DND-41 (cell line): ENCODE results near the gene SLC30A2.

Experiments used
- ATAC-seq: fragments of 200-7000 bp; cut with Tn5 transposase; 3 replicates; pipeline ENCODE4 v1.9.1; 2021; ENCODE audit warnings: low read depth; ENCODE audit not compliant: insufficient read depth
- DNase-seq: peaks from one replicate; pipeline ENCODE4 v3.0.0-alpha.2; 2020
- H2AFZ ChIP-seq: 2 replicates; pipeline ENCODE4 v1.6.0; 2012; ENCODE audit warnings: low read depth, low read length
- H3K27ac ChIP-seq: 2 replicates; pipeline ENCODE4 v1.5.1; 2012; ENCODE audit warnings: low read length, inconsistent platforms
- H3K27me3 ChIP-seq: fragments of 200-600 bp; sonication (generic); 2 replicates; pipeline ENCODE4 v1.6.0; 2012; ENCODE audit warnings: low read length, mild to moderate bottlenecking, inconsistent platforms; ENCODE audit not compliant: insufficient read depth, poor library complexity
- H3K36me3 ChIP-seq: 2 replicates; pipeline ENCODE4 v1.5.1; 2012; ENCODE audit warnings: low read length, inconsistent platforms; ENCODE audit not compliant: insufficient read depth
- H3K4me1 ChIP-seq: 2 replicates; pipeline ENCODE4 v1.5.1; 2012; ENCODE audit warnings: mild to moderate bottlenecking, low read length; ENCODE audit not compliant: insufficient read depth
- H3K4me2 ChIP-seq: 2 replicates; pipeline ENCODE4 v1.6.0; 2012; ENCODE audit warnings: mild to moderate bottlenecking, moderate library complexity, low read length, inconsistent platforms; ENCODE audit not compliant: insufficient read depth
- H3K4me3 ChIP-seq, 2 experiments: fragments of 200-600 bp in 1 of 2; shearing (Covaris generic) in 1 of 2; 2 replicates each; pipeline ENCODE4 v1.5.1; 2012 to 2016; ENCODE audit warnings: inconsistent platforms in 2 of 2, low read length in 2 of 2, mild to moderate bottlenecking in 2 of 2, low read depth in 1 of 2, moderate library complexity in 1 of 2
- H3K79me2 ChIP-seq: 2 replicates; pipeline ENCODE4 v1.6.0; 2012; ENCODE audit warnings: low read length, inconsistent platforms; ENCODE audit not compliant: insufficient read depth
- H3K9ac ChIP-seq: 2 replicates; pipeline ENCODE4 v1.6.0; 2012; ENCODE audit warnings: low read depth, mild to moderate bottlenecking, inconsistent platforms, low read length, moderate library complexity
- H3K9me3 ChIP-seq: 2 replicates; pipeline ENCODE4 v1.5.1; 2012; ENCODE audit warnings: low read length, moderate library complexity, mild to moderate bottlenecking, inconsistent platforms; ENCODE audit not compliant: insufficient read depth, severe bottlenecking
- H4K20me1 ChIP-seq: 2 replicates; pipeline ENCODE4 v1.6.0; 2012; ENCODE audit warnings: low read length; ENCODE audit not compliant: insufficient read depth
- CTCF ChIP-seq: IDR thresholded peaks from 2 replicates; pipeline ENCODE4 v1.5.1; 2012; ENCODE audit warnings: borderline replicate concordance, low read length, moderate library complexity, mild to moderate bottlenecking; ENCODE audit not compliant: poor library complexity, severe bottlenecking; ENCODE audit errors: extremely low read depth
- EZH2 ChIP-seq: IDR thresholded peaks from 3 replicates; pipeline ENCODE4 v1.6.1; 2012; ENCODE audit warnings: borderline replicate concordance, low read depth, mild to moderate bottlenecking, moderate library complexity, low read length, inconsistent platforms; ENCODE audit not compliant: severe bottlenecking

SLC30A2 gene

GRCh38 chr1:26084091-26084561, 38.2 kb upstream of the SLC30A2 start:
- Histone ChIP-seq H4K20me1 (no peaks in the 10 kb centered on the region), H3K4me3 (no peak overlapping the region), H3K9me3 (no peaks in the 10 kb centered on the region), H3K36me3 (no peaks in the 10 kb centered on the region), H3K27me3 (peaks cover 14% of the 10 kb centered on the region), H2AFZ (no peak overlapping the region), H3K79me2 (no peaks in the 10 kb centered on the region), H3K4me1 (no peaks in the 10 kb centered on the region), H3K4me2 (no peak overlapping the region), H3K9ac (no peak overlapping the region), H3K27ac (no peak overlapping the region)
- ATAC-seq: no peak
- TF ChIP-seq CTCF (no peak), EZH2 (no peak)
- DNase-seq: no peak

GRCh38 chr1:26083208-26083607, 37.3 kb upstream of the SLC30A2 start:
- Histone ChIP-seq H4K20me1 (no peaks in the 10 kb centered on the region), H3K36me3 (no peaks in the 10 kb centered on the region), H3K27ac (no peak overlapping the region), H3K4me3 (no peak overlapping the region), H3K27me3 (peaks cover 17% of the 10 kb centered on the region), H3K4me2 (no peak overlapping the region), H2AFZ (no peak overlapping the region), H3K4me1 (no peaks in the 10 kb centered on the region), H3K9me3 (no peaks in the 10 kb centered on the region), H3K9ac (no peak overlapping the region), H3K79me2 (no peaks in the 10 kb centered on the region)
- TF ChIP-seq EZH2 (no peak), CTCF (no peak)
- DNase-seq (no peak), ATAC-seq (no peak)

- Histone ChIP-seq H2AFZ (no peak overlapping the region), H3K79me2 (no peaks in the 10 kb centered on the region), H3K27ac (no peak overlapping the region), H3K4me1 (no peaks in the 10 kb centered on the region), H3K27me3 (peaks cover 17% of the 10 kb centered on the region), H3K36me3 (no peaks in the 10 kb centered on the region), H3K4me3 (no peak overlapping the region), H3K9ac (no peak overlapping the region), H3K9me3 (no peaks in the 10 kb centered on the region), H4K20me1 (no peaks in the 10 kb centered on the region), H3K4me2 (no peak overlapping the region)
- ATAC-seq (no peak), DNase-seq (no peak)
- no peak for TF ChIP-seq CTCF
- TF ChIP-seq EZH2: no peak
Observed at GRCh38 chr1:26082020-26082350, 36.1 kb upstream of the SLC30A2 start.
